Peyer's patch (tissue), 4 donors: ENCODE results near the gene CCDC73.
"Not testable (repeated sequence)": the region's sequence is repeated elsewhere in the genome, so short reads cannot be mapped to it uniquely, and the experiment has no call there.

Source experiments
- POLR2A ChIP-seq, 2 donors: fragments of 450-650 bp; IDR thresholded peaks; one replicate each; pipeline ENCODE4 v1.5.1; 2017; ENCODE audit warnings: antibody characterized with exemption in 2 of 2, mild to moderate bottlenecking in 2 of 2, moderate library complexity in 2 of 2
- TF ChIP-seq, protein P1 (sequence below), 6 experiments: fragments of 450-650 bp in 4 of 6; fragments of 200-600 bp in 2 of 6; sonication (generic) in 1 of 6; IDR thresholded peaks; one replicate each; pipeline ENCODE4 v1.5.1; 2017 to 2019; ENCODE audit warnings: antibody characterized with exemption in 6 of 6, mild to moderate bottlenecking in 3 of 6, moderate library complexity in 1 of 6

DNA sequence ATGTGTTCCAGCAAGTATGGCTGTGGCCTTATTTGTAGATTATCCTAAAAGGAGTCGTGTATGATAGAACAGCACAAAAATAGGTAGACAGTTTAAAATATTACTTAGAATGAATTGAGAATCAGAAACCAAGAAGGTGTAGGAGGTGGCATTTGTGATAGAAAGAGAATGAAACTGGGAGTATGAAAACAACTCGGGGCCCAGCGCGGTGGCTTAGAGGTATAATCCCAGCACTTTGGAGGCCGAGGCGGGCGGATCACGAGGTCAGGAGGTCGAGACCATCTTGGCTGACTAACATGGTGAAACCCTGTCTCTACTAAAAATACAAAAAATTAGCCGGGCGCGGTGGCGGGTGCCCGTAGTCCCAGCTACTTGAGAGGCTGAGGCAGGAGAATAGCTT lies 198.3 kb downstream of the CCDC73 start:
- TF ChIP-seq, protein P1, sequence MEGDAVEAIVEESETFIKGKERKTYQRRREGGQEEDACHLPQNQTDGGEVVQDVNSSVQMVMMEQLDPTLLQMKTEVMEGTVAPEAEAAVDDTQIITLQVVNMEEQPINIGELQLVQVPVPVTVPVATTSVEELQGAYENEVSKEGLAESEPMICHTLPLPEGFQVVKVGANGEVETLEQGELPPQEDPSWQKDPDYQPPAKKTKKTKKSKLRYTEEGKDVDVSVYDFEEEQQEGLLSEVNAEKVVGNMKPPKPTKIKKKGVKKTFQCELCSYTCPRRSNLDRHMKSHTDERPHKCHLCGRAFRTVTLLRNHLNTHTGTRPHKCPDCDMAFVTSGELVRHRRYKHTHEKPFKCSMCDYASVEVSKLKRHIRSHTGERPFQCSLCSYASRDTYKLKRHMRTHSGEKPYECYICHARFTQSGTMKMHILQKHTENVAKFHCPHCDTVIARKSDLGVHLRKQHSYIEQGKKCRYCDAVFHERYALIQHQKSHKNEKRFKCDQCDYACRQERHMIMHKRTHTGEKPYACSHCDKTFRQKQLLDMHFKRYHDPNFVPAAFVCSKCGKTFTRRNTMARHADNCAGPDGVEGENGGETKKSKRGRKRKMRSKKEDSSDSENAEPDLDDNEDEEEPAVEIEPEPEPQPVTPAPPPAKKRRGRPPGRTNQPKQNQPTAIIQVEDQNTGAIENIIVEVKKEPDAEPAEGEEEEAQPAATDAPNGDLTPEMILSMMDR (IDR thresholded peaks at IDR 0.05): not testable (repeated sequence)
- not testable (repeated sequence) for TF ChIP-seq POLR2A (IDR thresholded peaks at IDR 0.05)
